ENCODE data around the gene CERKL.

Gene CERKL

GRCh38 chr2:181527058-181527457 is 129.8 kb downstream of the CERKL start:
- Histone ChIP-seq H3K4me3 (ENCODE audit: low read depth in 1 of 5, low read length in 5 of 5) (no peak overlapping the region), H3K27ac (ENCODE audit: low read depth, low read length) (no peak overlapping the region), H3K4me1 (ENCODE audit: control insufficient read depth in 5 of 5, insufficient read depth in 5 of 5, low read length in 5 of 5) (no peaks in the 10 kb centered on the region), H3K9me3 (ENCODE audit: control insufficient read depth in 5 of 5, low read length in 5 of 5) (no peaks in the 10 kb centered on the region), H3K9ac (ENCODE audit: low read length in 5 of 5) (no peak overlapping the region), H3K27me3 (ENCODE audit: control insufficient read depth in 5 of 5, insufficient read depth in 4 of 5, low read length in 5 of 5) (no peaks in the 10 kb centered on the region), H3K36me3 (ENCODE audit: control insufficient read depth in 5 of 5, insufficient read depth in 5 of 5, low read length in 5 of 5) (peaks cover 0 to 3% (median 0%) of the 10 kb centered on the region in 5 donors)

GRCh38 chr2:181526014-181526413 is 130.9 kb downstream of the CERKL start:
- Histone ChIP-seq H3K27ac (ENCODE audit: low read depth, low read length) (no peak overlapping the region), H3K9me3 (ENCODE audit: control insufficient read depth in 5 of 5, low read length in 5 of 5) (no peaks in the 10 kb centered on the region), H3K4me3 (ENCODE audit: low read depth in 1 of 5, low read length in 5 of 5) (no peak overlapping the region), H3K27me3 (ENCODE audit: control insufficient read depth in 5 of 5, insufficient read depth in 4 of 5, low read length in 5 of 5) (no peaks in the 10 kb centered on the region), H3K4me1 (ENCODE audit: control insufficient read depth in 5 of 5, insufficient read depth in 5 of 5, low read length in 5 of 5) (no peaks in the 10 kb centered on the region), H3K36me3 (ENCODE audit: control insufficient read depth in 5 of 5, insufficient read depth in 5 of 5, low read length in 5 of 5) (peaks cover 0 to 3% (median 0%) of the 10 kb centered on the region in 5 donors), H3K9ac (ENCODE audit: low read length in 5 of 5) (no peak overlapping the region)

GRCh38 chr2:181523756-181524155 is 133.1 kb downstream of the CERKL start:
- Histone ChIP-seq H3K27me3 (ENCODE audit: control insufficient read depth in 5 of 5, insufficient read depth in 4 of 5, low read length in 5 of 5) (no peaks in the 10 kb centered on the region), H3K9ac (ENCODE audit: low read length in 5 of 5) (no peak overlapping the region), H3K9me3 (ENCODE audit: control insufficient read depth in 5 of 5, low read length in 5 of 5) (no peaks in the 10 kb centered on the region), H3K27ac (ENCODE audit: low read depth, low read length) (no peak overlapping the region), H3K4me3 (ENCODE audit: low read depth in 1 of 5, low read length in 5 of 5) (no peak overlapping the region), H3K4me1 (ENCODE audit: control insufficient read depth in 5 of 5, insufficient read depth in 5 of 5, low read length in 5 of 5) (no peaks in the 10 kb centered on the region), H3K36me3 (ENCODE audit: control insufficient read depth in 5 of 5, insufficient read depth in 5 of 5, low read length in 5 of 5) (peaks cover 0 to 3% (median 0%) of the 10 kb centered on the region in 5 donors)

GRCh38 chr2:181520253-181520652 is 136.7 kb downstream of the CERKL start:
- no peaks in the 10 kb centered on the region for H3K9me3 ChIP-seq (ENCODE audit: control insufficient read depth in 5 of 5, low read length in 5 of 5)
- H3K4me1 ChIP-seq (ENCODE audit: control insufficient read depth in 5 of 5, insufficient read depth in 5 of 5, low read length in 5 of 5) = no peaks in the 10 kb centered on the region
- H3K9ac ChIP-seq (ENCODE audit: low read length in 5 of 5) = no peak overlapping the region
- no peak overlapping the region for H3K27ac ChIP-seq (ENCODE audit: low read depth, low read length)
- peaks cover 0 to 2% (median 0%) of the 10 kb centered on the region in 5 donors for H3K36me3 ChIP-seq (ENCODE audit: control insufficient read depth in 5 of 5, insufficient read depth in 5 of 5, low read length in 5 of 5)
- no peaks in the 10 kb centered on the region for H3K27me3 ChIP-seq (ENCODE audit: control insufficient read depth in 5 of 5, insufficient read depth in 4 of 5, low read length in 5 of 5)
- H3K4me3 ChIP-seq (ENCODE audit: low read depth in 1 of 5, low read length in 5 of 5) = no peak overlapping the region

GRCh38 chr2:181517685-181518301 is 139.1 kb downstream of the CERKL start:
- Histone ChIP-seq H3K9ac (ENCODE audit: low read length in 5 of 5) (no peak overlapping the region), H3K27ac (ENCODE audit: low read depth, low read length) (no peak overlapping the region)

GRCh38 chr2:181516992-181517391 is 139.9 kb downstream of the CERKL start:
- H3K4me1 ChIP-seq (ENCODE audit: control insufficient read depth in 5 of 5, insufficient read depth in 5 of 5, low read length in 5 of 5) = no peaks in the 10 kb centered on the region
- peaks cover 0 to 4% (median 0%) of the 10 kb centered on the region in 5 donors for H3K36me3 ChIP-seq (ENCODE audit: control insufficient read depth in 5 of 5, insufficient read depth in 5 of 5, low read length in 5 of 5)
- H3K4me3 ChIP-seq (ENCODE audit: low read depth in 1 of 5, low read length in 5 of 5) = no peak overlapping the region
- H3K9me3 ChIP-seq (ENCODE audit: control insufficient read depth in 5 of 5, low read length in 5 of 5) = no peaks in the 10 kb centered on the region
- no peak overlapping the region for H3K9ac ChIP-seq (ENCODE audit: low read length in 5 of 5)
- H3K27me3 ChIP-seq (ENCODE audit: control insufficient read depth in 5 of 5, insufficient read depth in 4 of 5, low read length in 5 of 5) = no peaks in the 10 kb centered on the region
- no peak overlapping the region for H3K27ac ChIP-seq (ENCODE audit: low read depth, low read length)

More at GRCh38 chr2:181517685-181518301, 139.1 kb downstream of the CERKL start:
- no peaks in the 10 kb centered on the region for H3K4me1 ChIP-seq (ENCODE audit: control insufficient read depth in 5 of 5, insufficient read depth in 5 of 5, low read length in 5 of 5)
- H3K36me3 ChIP-seq (ENCODE audit: control insufficient read depth in 5 of 5, insufficient read depth in 5 of 5, low read length in 5 of 5) = peaks cover 0 to 6% (median 0%) of the 10 kb centered on the region in 5 donors
- no peaks in the 10 kb centered on the region for H3K9me3 ChIP-seq (ENCODE audit: control insufficient read depth in 5 of 5, low read length in 5 of 5)
- H3K27me3 ChIP-seq (ENCODE audit: control insufficient read depth in 5 of 5, insufficient read depth in 4 of 5, low read length in 5 of 5) = no peaks in the 10 kb centered on the region
- H3K4me3 ChIP-seq (ENCODE audit: low read depth in 1 of 5, low read length in 5 of 5) = no peak overlapping the region

GRCh38 chr2:181515719-181516118 is 141.2 kb downstream of the CERKL start:
- Histone ChIP-seq H3K36me3 (ENCODE audit: control insufficient read depth in 5 of 5, insufficient read depth in 5 of 5, low read length in 5 of 5) (peaks cover 0 to 4% (median 0%) of the 10 kb centered on the region in 5 donors), H3K27ac (ENCODE audit: low read depth, low read length) (no peak overlapping the region), H3K9ac (ENCODE audit: low read length in 5 of 5) (no peak overlapping the region), H3K27me3 (ENCODE audit: control insufficient read depth in 5 of 5, insufficient read depth in 4 of 5, low read length in 5 of 5) (no peaks in the 10 kb centered on the region), H3K9me3 (ENCODE audit: control insufficient read depth in 5 of 5, low read length in 5 of 5) (no peaks in the 10 kb centered on the region), H3K4me1 (ENCODE audit: control insufficient read depth in 5 of 5, insufficient read depth in 5 of 5, low read length in 5 of 5) (no peaks in the 10 kb centered on the region), H3K4me3 (ENCODE audit: low read depth in 1 of 5, low read length in 5 of 5) (no peak overlapping the region)

- no peaks in the 10 kb centered on the region for H3K9me3 ChIP-seq (ENCODE audit: control insufficient read depth in 5 of 5, low read length in 5 of 5)
- peaks cover 0 to 2% (median 0%) of the 10 kb centered on the region in 5 donors for H3K27me3 ChIP-seq (ENCODE audit: control insufficient read depth in 5 of 5, insufficient read depth in 4 of 5, low read length in 5 of 5)
- H3K9ac ChIP-seq (ENCODE audit: low read length in 5 of 5) = no peak overlapping the region
- H3K4me1 ChIP-seq (ENCODE audit: control insufficient read depth in 5 of 5, insufficient read depth in 5 of 5, low read length in 5 of 5) = no peaks in the 10 kb centered on the region
- H3K36me3 ChIP-seq (ENCODE audit: control insufficient read depth in 5 of 5, insufficient read depth in 5 of 5, low read length in 5 of 5) = peaks cover 0 to 3% (median 0%) of the 10 kb centered on the region in 5 donors
- H3K4me3 ChIP-seq (ENCODE audit: low read depth in 1 of 5, low read length in 5 of 5) = no peak overlapping the region
- H3K27ac ChIP-seq (ENCODE audit: low read depth, low read length) = no peak overlapping the region
Measured at GRCh38 chr2:181500201-181500600, 156.7 kb downstream of the CERKL start.

GRCh38 chr2:181499231-181499630 is 157.7 kb downstream of the CERKL start:
- Histone ChIP-seq H3K9ac (ENCODE audit: low read length in 5 of 5) (no peak overlapping the region), H3K4me1 (ENCODE audit: control insufficient read depth in 5 of 5, insufficient read depth in 5 of 5, low read length in 5 of 5) (no peaks in the 10 kb centered on the region), H3K4me3 (ENCODE audit: low read depth in 1 of 5, low read length in 5 of 5) (no peak overlapping the region)

More at GRCh38 chr2:181499231-181499630, 157.7 kb downstream of the CERKL start:
- Histone ChIP-seq H3K36me3 (ENCODE audit: control insufficient read depth in 5 of 5, insufficient read depth in 5 of 5, low read length in 5 of 5) (peaks cover 0 to 3% (median 0%) of the 10 kb centered on the region in 5 donors), H3K27me3 (ENCODE audit: control insufficient read depth in 5 of 5, insufficient read depth in 4 of 5, low read length in 5 of 5) (peaks cover 0 to 2% (median 0%) of the 10 kb centered on the region in 5 donors), H3K27ac (ENCODE audit: low read depth, low read length) (no peak overlapping the region), H3K9me3 (ENCODE audit: control insufficient read depth in 5 of 5, low read length in 5 of 5) (no peaks in the 10 kb centered on the region)

Measured in subcutaneous abdominal adipose tissue (tissue), 5 donors.